ENCODE measurements around the gene CLASRP.
A peak's percentile ranks its signal among the peaks of the same experiment; 100 is the strongest.

CLASRP gene

GRCh38 chr19:45010306-45010705, 28.5 kb upstream of the CLASRP start:
- H3K4me3 ChIP-seq (ENCODE audit: low read depth, low read length), result no peak overlapping the region
- no peak for TF ChIP-seq CTCF (IDR thresholded peaks at IDR 0.05; ENCODE audit: borderline replicate concordance, insufficient read depth, low read depth, low read length)

GRCh38 chr19:45011959-45012358, 26.9 kb upstream of the CLASRP start:
- no peak for TF ChIP-seq CTCF (IDR thresholded peaks at IDR 0.05; ENCODE audit: borderline replicate concordance, insufficient read depth, low read depth, low read length)
- H3K4me3 ChIP-seq (ENCODE audit: low read depth, low read length), result no peak overlapping the region

- peak; percentile 72 for TF ChIP-seq CTCF (IDR thresholded peaks at IDR 0.05; ENCODE audit: borderline replicate concordance, insufficient read depth, low read depth, low read length)
- H3K4me3 ChIP-seq (ENCODE audit: low read depth, low read length), result no peak overlapping the region
These were observed 22.2 kb upstream of the CLASRP start for GRCh38 chr19:45016388-45017314.

GRCh38 chr19:45019187-45019586, 19.7 kb upstream of the CLASRP start:
- no peak for TF ChIP-seq CTCF (IDR thresholded peaks at IDR 0.05; ENCODE audit: borderline replicate concordance, insufficient read depth, low read depth, low read length)
- no peak overlapping the region for H3K4me3 ChIP-seq (ENCODE audit: low read depth, low read length)

GRCh38 chr19:45020071-45020470, 18.8 kb upstream of the CLASRP start:
- TF ChIP-seq CTCF (IDR thresholded peaks at IDR 0.05; ENCODE audit: borderline replicate concordance, insufficient read depth, low read depth, low read length), result no peak
- no peak overlapping the region for H3K4me3 ChIP-seq (ENCODE audit: low read depth, low read length)

- no peak for TF ChIP-seq CTCF (IDR thresholded peaks at IDR 0.05; ENCODE audit: borderline replicate concordance, insufficient read depth, low read depth, low read length)
- no peak overlapping the region for H3K4me3 ChIP-seq (ENCODE audit: low read depth, low read length)
These were observed 16.9 kb upstream of the CLASRP start for GRCh38 chr19:45021971-45022370.

GRCh38 chr19:45023048-45023447, 15.8 kb upstream of the CLASRP start:
- no peak overlapping the region for H3K4me3 ChIP-seq (ENCODE audit: low read depth, low read length)
- no peak for TF ChIP-seq CTCF (IDR thresholded peaks at IDR 0.05; ENCODE audit: borderline replicate concordance, insufficient read depth, low read depth, low read length)

All from GM12875 (cell line).